HepG2 (cell line): ENCODE measurements around the gene PDIA5. TPM values are rescaled to one million over a fixed set of nuclear protein-coding genes. Genes with fewer than 3 reads are reported as not detected.
A peak's percentile ranks its signal among the peaks of the same experiment; 100 is the strongest.

Experiments used
- ATAC-seq: fragments of 200-7000 bp; cut with Tn5 transposase; 3 replicates; pipeline ENCODE4 v1.9.1; 2020; ENCODE audit warnings: mild to moderate bottlenecking, moderate library complexity
- BruUV-seq: library from RNA; stranded (reverse); fragments of 400-500 nt; replicated peaks from 2 replicates; lab custom pipeline; 2021; lab: Mats Ljungman, UMichigan
- CTCF ChIA-PET: fragments of 300-600 bp; formaldehyde crosslinking; extraction: SDS; loops from one replicate; lab custom pipeline; 2021; ENCODE audit warnings: low total read pairs, inconsistent platforms, low intra/inter-chr PET ratio; lab: Yijun Ruan, JAX
- POLR2A ChIA-PET: fragments of 350-600 bp; sonication (Branson Sonifier 250); formaldehyde crosslinking; loops from one replicate; lab custom pipeline; 2020; ENCODE audit warnings: antibody characterized with exemption, inconsistent platforms; lab: Yijun Ruan, JAX
- DNase-seq: peaks from one replicate; pipeline ENCODE4 v3.0.0-alpha.2; 2015; ENCODE audit warnings: low spot score
- FAIRE-seq: peaks from 3 replicates; lab custom pipeline; 2011; peaks lifted over from hg19 to GRCh38; lab: Jason Lieb, UNC
- H2AFZ ChIP-seq: one replicate; pipeline ENCODE4 v1.6.1; 2011; ENCODE audit warnings: low read length, inconsistent platforms
- H3K27ac ChIP-seq: fragments of 300-600 bp; 3 replicates; pipeline ENCODE4 v1.8.0; 2011; ENCODE audit warnings: mixed run types, mild to moderate bottlenecking, mixed read lengths, low read length, inconsistent platforms; ENCODE audit not compliant: insufficient read depth; ENCODE audit errors: extremely low read length
- H3K27me3 ChIP-seq, 2 experiments: fragments of 200-600 bp in 1 of 2; 2 replicates in 1 of 2; 3 replicates in 1 of 2; pipeline versions ENCODE4 v1.6.0 to v1.8.0; 2011; ENCODE audit warnings: low read length in 2 of 2, mild to moderate bottlenecking in 2 of 2, moderate library complexity in 2 of 2, inconsistent platforms in 1 of 2; ENCODE audit not compliant: insufficient read depth in 2 of 2, control insufficient read depth in 1 of 2
- H3K36me3 ChIP-seq, 2 experiments: fragments of 200-600 bp in 1 of 2; replicated peaks in 1 of 2; 2 replicates in 1 of 2; 3 replicates in 1 of 2; pipeline versions ENCODE4 v1.5.1 to v1.8.0; 2011; ENCODE audit warnings: low read length in 2 of 2, inconsistent platforms in 1 of 2; ENCODE audit not compliant: insufficient read depth in 2 of 2, control insufficient read depth in 1 of 2
- H3K4me1 ChIP-seq: 2 replicates; pipeline ENCODE4 v1.5.1; 2012; ENCODE audit warnings: low read length, inconsistent platforms; ENCODE audit not compliant: insufficient read depth
- H3K4me2 ChIP-seq: 2 replicates; pipeline ENCODE4 v1.6.0; 2011; ENCODE audit warnings: low read depth, low read length, inconsistent platforms
- H3K4me3 ChIP-seq, 3 experiments: fragments of 200-600 bp in 1 of 3; sonication (generic), shearing (Covaris generic) in 1 of 3; replicated peaks in 1 of 3; 2 replicates each; pipeline ENCODE4 v1.5.1; 2011 to 2016; ENCODE audit warnings: low read length in 3 of 3, inconsistent platforms in 2 of 3, low read depth in 2 of 3, mild to moderate bottlenecking in 2 of 3, control low read depth in 1 of 3, mixed read lengths in 1 of 3; ENCODE audit not compliant: insufficient read depth in 1 of 3
- H3K79me2 ChIP-seq: one replicate; pipeline ENCODE4 v1.6.1; 2011; ENCODE audit warnings: low read length, inconsistent platforms; ENCODE audit not compliant: insufficient read depth
- H3K9ac ChIP-seq: 2 replicates; pipeline ENCODE4 v1.6.0; 2011; ENCODE audit warnings: mild to moderate bottlenecking, low read depth, low read length, inconsistent platforms; ENCODE audit not compliant: insufficient read depth
- H3K9me3 ChIP-seq: 2 replicates; pipeline ENCODE4 v1.5.1; 2012; ENCODE audit warnings: mild to moderate bottlenecking, low read length
- H4K20me1 ChIP-seq: 2 replicates; pipeline ENCODE4 v1.6.0; 2011; ENCODE audit warnings: inconsistent platforms, mild to moderate bottlenecking, low read length, moderate library complexity; ENCODE audit not compliant: insufficient read depth
- AHR ChIP-seq: IDR thresholded peaks from 2 replicates; pipeline ENCODE4 v1.6.1; 2018; ENCODE audit warnings: missing genetic modification reagents, missing compliant biosample characterization
- HNRNPH1 ChIP-seq: fragments of 200-400 bp; formaldehyde crosslinking; optimal IDR thresholded peaks from 2 replicates; pipeline ENCODE3; 2017; ENCODE audit warnings: mild to moderate bottlenecking, low read depth, low read length
- HOXA3 ChIP-seq: sonication (generic); formaldehyde crosslinking; IDR thresholded peaks from 2 replicates; pipeline ENCODE4 v1.5.0; 2020; ENCODE audit warnings: missing genetic modification reagents
- KLF12 ChIP-seq: sonication (generic); formaldehyde crosslinking; IDR thresholded peaks from 2 replicates; pipeline ENCODE4 v1.4.0; 2020; ENCODE audit warnings: missing genetic modification reagents, borderline replicate concordance
- KLF9 ChIP-seq: IDR thresholded peaks from 2 replicates; pipeline ENCODE4 v1.6.1; 2016; ENCODE audit warnings: low read depth
- NCOR1 ChIP-seq: fragments of 200-600 bp; sonication (generic); IDR thresholded peaks from 2 replicates; pipeline ENCODE4 v1.7.0; 2017; ENCODE audit warnings: antibody characterized with exemption, low read length, borderline replicate concordance
- PAF1 ChIP-seq: IDR thresholded peaks from 2 replicates; pipeline ENCODE4 v1.6.1; 2016; ENCODE audit warnings: missing genetic modification reagents, missing compliant biosample characterization
- SAFB2 ChIP-seq: sonication (generic); formaldehyde crosslinking; IDR thresholded peaks from 2 replicates; pipeline ENCODE4 v1.5.1; 2020; ENCODE audit warnings: missing genetic modification reagents, low read depth, mild to moderate bottlenecking, borderline replicate concordance
- SATB2 ChIP-seq: sonication (generic); formaldehyde crosslinking; IDR thresholded peaks from 2 replicates; pipeline ENCODE4 v1.5.0; 2020; ENCODE audit warnings: missing genetic modification reagents
- SPEN ChIP-seq: sonication (generic); formaldehyde crosslinking; IDR thresholded peaks from 2 replicates; pipeline ENCODE4 v1.5.1; 2020; ENCODE audit warnings: low read depth, mild to moderate bottlenecking, missing genetic modification reagents
- TOE1 ChIP-seq: sonication (generic); formaldehyde crosslinking; IDR thresholded peaks from 2 replicates; pipeline ENCODE4 v1.4.0; 2020; ENCODE audit warnings: mild to moderate bottlenecking, missing genetic modification reagents
- ZMYM2 ChIP-seq: sonication (generic); formaldehyde crosslinking; IDR thresholded peaks from 2 replicates; pipeline ENCODE4 v1.8.0; 2022; ENCODE audit warnings: mild to moderate bottlenecking, missing genetic modification reagents
- ZNF292 ChIP-seq: sonication (generic); formaldehyde crosslinking; IDR thresholded peaks from 2 replicates; pipeline ENCODE4 v1.8.1; 2022; ENCODE audit warnings: mild to moderate bottlenecking, low read depth, missing genetic modification reagents, borderline replicate concordance
- ZNF567 ChIP-seq: sonication (generic); formaldehyde crosslinking; IDR thresholded peaks from 2 replicates; pipeline ENCODE4 v1.8.1; 2023; ENCODE audit warnings: mild to moderate bottlenecking, missing genetic modification reagents, borderline replicate concordance
- ZSCAN12 ChIP-seq: sonication (generic); formaldehyde crosslinking; IDR thresholded peaks from 2 replicates; pipeline ENCODE4 v1.9.0; 2021; ENCODE audit warnings: mild to moderate bottlenecking, missing genetic modification reagents
- ZSCAN30 ChIP-seq: sonication (generic); formaldehyde crosslinking; IDR thresholded peaks from 2 replicates; pipeline ENCODE4 v1.5.0; 2020; ENCODE audit warnings: mild to moderate bottlenecking, missing genetic modification reagents
- WGBS: methylation state at CpG from one replicate; pipeline ENCODE4 v1.1.6; 2017; ENCODE audit warnings: low lambda C conversion rate; 5-methylcytosine and 5-hydroxymethylcytosine counted together
- in situ Hi-C: cut with HindIII; loops from 2 replicates; pipeline ENCODE4 v1.10.0; 2017; ENCODE audit warnings: low pct_unique_long_range_greater_than_20kb; ENCODE audit not compliant: extremely low pct_ligation_motif_present
- intact Hi-C: fragments of 100-400 bp; cut with micrococcal nuclease; formaldehyde crosslinking; loops from one replicate; pipeline ENCODE4 v1.10.0; 2022; ENCODE audit not compliant: unreplicated experiment
- polyA plus RNA-seq, 8 experiments: library from polyadenylated mRNA; depleted of rRNA in 3 of 8; stranded (reverse) in 7 of 8; unstranded in 1 of 8; fragments of >200 nt; fragmentation: Illumina TruSeq in 4 of 8; extraction: Trizol in 4 of 8; gene quantifications; 2 replicates each; pipeline versions ENCODE4 v1.2.1 to v1.2.3, GENCODE V29; 2011 to 2016; ENCODE audit warnings: low read depth in 4 of 8, missing spikeins in 1 of 8, mixed read lengths in 1 of 8; ENCODE audit not compliant: insufficient read depth in 1 of 8
- total RNA-seq, 5 experiments: library from RNA; depleted of rRNA; stranded (reverse); fragments of >200 nt; fragmentation: Illumina TruSeq; extraction: Trizol; gene quantifications; 2 replicates each; pipeline ENCODE4 v1.2.3, GENCODE V29; 2016; ENCODE audit warnings: low read depth in 1 of 5
- TF ChIP-seq, protein P1 (sequence below): sonication (generic); formaldehyde crosslinking; IDR thresholded peaks from 2 replicates; pipeline ENCODE4 v1.4.0; 2020; ENCODE audit warnings: low read depth, missing genetic modification reagents

The PDIA5 gene
- total and polyA plus RNA-seq, 2 of the 13 experiments (the other 11 are each of a cell fraction or from before 2014, with no cell fraction given): 51.3 to 74.3 TPM

GRCh38 chr3:123067689-123068600 is 1.1 kb downstream of the PDIA5 start (continued):
- no peak for TF ChIP-seq ZNF567 (CRISPR knock-in tag)

- intact Hi-C loops: loop anchor here (1.0 to 5.0 kb wide), 2 partner anchors 17 to 74 kb away; no protein-coding TSS in a partner anchor
- peaks cover 67% of the 10 kb centered on the region for H3K79me2 ChIP-seq
- H3K4me2 ChIP-seq: peak overlapping the region; percentile 88
- peaks cover 0 to 9% of the 10 kb centered on the region in 2 experiments; a peak in 1 of 5 replicates for H3K27me3 ChIP-seq
- H2AFZ ChIP-seq: no peak overlapping the region
- WGBS: 5% methylated on average over 12 of the region's 12 CpGs
- H4K20me1 ChIP-seq: peaks cover 47% of the 10 kb centered on the region
- peak overlapping the region; percentile 76 to 95 (median 92) for H3K4me3 ChIP-seq
- POLR2A ChIA-PET: interaction anchor here (1.0 to 3.0 kb wide), 3 partner anchors 15 to 89 kb away, joined by 4 to 19 read pairs (median 6); no protein-coding TSS in a partner anchor
- peaks cover 1 to 5% of the 10 kb centered on the region in 2 experiments; a peak in 3 of 5 replicates for H3K36me3 ChIP-seq
- H3K9ac ChIP-seq: peak overlapping the region; percentile 96
- BruUV-seq: TSS peak; percentile 50
- FAIRE-seq: no peak
- H3K4me1 ChIP-seq: peaks cover 45% of the 10 kb centered on the region
- DNase-seq: peak; percentile 26
- CTCF ChIA-PET: no interaction called here
- peak; percentile 44 for ATAC-seq
- peak overlapping the region; percentile 68 for H3K27ac ChIP-seq
- H3K9me3 ChIP-seq: no peaks in the 10 kb centered on the region
- in situ Hi-C loops: no loop called here
- TF ChIP-seq KLF12 (CRISPR knock-in tag): 0 out of 2 replicates have a peak, but pooled peaks have one; percentile 3
- no peak for TF ChIP-seq ZMYM2
- TF ChIP-seq TOE1: no peak
- TF ChIP-seq HOXA3 (CRISPR knock-in tag): 0 out of 2 replicates have a peak, but pooled peaks have one; percentile 16
- TF ChIP-seq KLF9: no peak
- TF ChIP-seq SPEN: no peak
- no peak for TF ChIP-seq SATB2 (CRISPR knock-in tag)
- TF ChIP-seq AHR (CRISPR knock-in tag): no peak
- no peak for TF ChIP-seq ZSCAN30 (CRISPR knock-in tag)
- TF ChIP-seq HNRNPH1: no peak
- TF ChIP-seq, protein P1, sequence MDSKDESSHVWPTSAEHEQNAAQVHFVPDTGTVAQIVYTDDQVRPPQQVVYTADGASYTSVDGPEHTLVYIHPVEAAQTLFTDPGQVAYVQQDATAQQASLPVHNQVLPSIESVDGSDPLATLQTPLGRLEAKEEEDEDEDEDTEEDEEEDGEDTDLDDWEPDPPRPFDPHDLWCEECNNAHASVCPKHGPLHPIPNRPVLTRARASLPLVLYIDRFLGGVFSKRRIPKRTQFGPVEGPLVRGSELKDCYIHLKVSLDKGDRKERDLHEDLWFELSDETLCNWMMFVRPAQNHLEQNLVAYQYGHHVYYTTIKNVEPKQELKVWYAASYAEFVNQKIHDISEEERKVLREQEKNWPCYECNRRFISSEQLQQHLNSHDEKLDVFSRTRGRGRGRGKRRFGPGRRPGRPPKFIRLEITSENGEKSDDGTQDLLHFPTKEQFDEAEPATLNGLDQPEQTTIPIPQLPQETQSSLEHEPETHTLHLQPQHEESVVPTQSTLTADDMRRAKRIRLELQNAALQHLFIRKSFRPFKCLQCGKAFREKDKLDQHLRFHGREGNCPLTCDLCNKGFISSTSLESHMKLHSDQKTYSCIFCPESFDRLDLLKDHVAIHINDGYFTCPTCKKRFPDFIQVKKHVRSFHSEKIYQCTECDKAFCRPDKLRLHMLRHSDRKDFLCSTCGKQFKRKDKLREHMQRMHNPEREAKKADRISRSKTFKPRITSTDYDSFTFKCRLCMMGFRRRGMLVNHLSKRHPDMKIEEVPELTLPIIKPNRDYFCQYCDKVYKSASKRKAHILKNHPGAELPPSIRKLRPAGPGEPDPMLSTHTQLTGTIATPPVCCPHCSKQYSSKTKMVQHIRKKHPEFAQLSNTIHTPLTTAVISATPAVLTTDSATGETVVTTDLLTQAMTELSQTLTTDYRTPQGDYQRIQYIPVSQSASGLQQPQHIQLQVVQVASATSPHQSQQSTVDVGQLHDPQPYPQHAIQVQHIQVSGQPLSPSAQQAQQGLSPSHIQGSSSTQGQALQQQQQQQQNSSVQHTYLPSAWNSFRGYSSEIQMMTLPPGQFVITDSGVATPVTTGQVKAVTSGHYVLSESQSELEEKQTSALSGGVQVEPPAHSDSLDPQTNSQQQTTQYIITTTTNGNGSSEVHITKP (CRISPR knock-in tag): 0 out of 2 replicates have a peak, but pooled peaks have one; percentile 7
- no peak for TF ChIP-seq PAF1
- TF ChIP-seq NCOR1: peak; percentile 31; the same call in 1 of the 2 replicates
- TF ChIP-seq ZSCAN12 (CRISPR knock-in tag): no peak
- peak; percentile 19; the same call in 1 of the 2 replicates for TF ChIP-seq SAFB2 (CRISPR knock-in tag)
- TF ChIP-seq ZNF292 (CRISPR knock-in tag): no peak
Measured at GRCh38 chr3:123068601-123069381, 2.0 kb downstream of the PDIA5 start.
